ENCODE data around the gene POLR1A. TPM values are rescaled to one million over a fixed set of nuclear protein-coding genes. Genes with fewer than 3 reads are reported as not detected.

POLR1A gene
- total RNA-seq, 2 experiments from 2014 or later, result 41.8 to 42.1 TPM

DNA sequence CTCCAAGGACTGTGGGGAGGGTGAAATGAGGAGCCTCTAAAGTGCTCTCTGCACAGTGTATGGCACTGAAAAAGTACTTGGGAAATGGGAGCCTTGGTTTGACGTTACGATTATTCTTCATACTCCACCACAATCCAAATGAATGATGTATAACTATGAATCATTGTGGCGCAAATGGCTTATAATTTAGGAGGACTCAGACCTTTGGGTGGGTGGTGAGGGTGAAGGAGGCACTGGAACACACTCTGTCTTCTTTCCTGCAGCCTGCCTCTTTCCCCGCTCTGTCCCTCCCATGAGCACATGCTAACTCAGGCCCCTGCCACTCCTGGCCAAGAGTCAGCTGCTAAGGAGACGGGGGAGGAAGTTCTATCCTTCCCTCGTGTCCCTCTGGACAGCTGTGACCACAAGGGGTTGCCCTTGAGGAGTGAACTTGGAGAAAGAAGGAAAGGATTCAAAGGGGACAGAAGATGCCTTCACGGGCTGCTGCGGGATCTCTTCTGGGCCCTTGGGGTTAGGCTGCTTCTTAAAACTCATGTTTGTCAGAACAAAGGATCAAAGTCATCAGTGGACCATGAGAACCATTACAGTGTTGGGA, 36.5 kb downstream of the POLR1A start:
- no peak overlapping the region for H3K4me3 Mint-ChIP-seq
- peaks cover 3% of the 10 kb centered on the region for H3K9me3 Mint-ChIP-seq
- intact Hi-C loops (cut with micrococcal nuclease), result no loop called here
- H3K36me3 Mint-ChIP-seq (ENCODE audit: low read depth), result peaks cover 73% of the 10 kb centered on the region
- H3K27ac Mint-ChIP-seq, result peak overlapping the region; percentile 66
- no peaks in the 10 kb centered on the region for H3K27me3 Mint-ChIP-seq
- DNase-seq (no peak), ATAC-seq (no peak)
- CTCF ChIA-PET, result interaction anchor here (0.8 to 3.1 kb wide), 2 partner anchors 242 to 432 kb away, joined by 3 to 16 read pairs; no protein-coding TSS in a partner anchor
- no peak for TF ChIP-seq CTCF (IDR thresholded peaks at IDR 0.05)
- POLR2A ChIA-PET, result interaction anchor here (1.4 kb wide), 1 partner anchor 28 kb away, joined by 3 read pairs; no protein-coding TSS in a partner anchor
- H3K4me1 Mint-ChIP-seq (ENCODE audit: low read depth), result peaks cover 27% of the 10 kb centered on the region

GRCh38 chr2:86068648-86069047, 37.0 kb downstream of the POLR1A start:
- CTCF ChIA-PET, result interaction anchor here (0.8 to 3.1 kb wide), 4 partner anchors 11 to 431 kb away, joined by 3 to 16 read pairs (median 6); no protein-coding TSS in a partner anchor
- POLR2A ChIA-PET, result interaction anchor here (1.4 kb wide), 1 partner anchor 27 kb away, joined by 3 read pairs; no protein-coding TSS in a partner anchor
- peaks cover 5% of the 10 kb centered on the region for H3K9me3 Mint-ChIP-seq
- DNase-seq (no peak), ATAC-seq (no peak)
- H3K4me3 Mint-ChIP-seq, result no peak overlapping the region
- peaks cover 77% of the 10 kb centered on the region for H3K36me3 Mint-ChIP-seq (ENCODE audit: low read depth)
- intact Hi-C loops (cut with micrococcal nuclease), result no loop called here
- no peak for TF ChIP-seq CTCF (IDR thresholded peaks at IDR 0.05)
- no peaks in the 10 kb centered on the region for H3K27me3 Mint-ChIP-seq
- H3K27ac Mint-ChIP-seq, result peak overlapping the region; percentile 34
- peaks cover 27% of the 10 kb centered on the region for H3K4me1 Mint-ChIP-seq (ENCODE audit: low read depth)

GRCh38 chr2:86068136-86068588, 37.5 kb downstream of the POLR1A start:
- Mint-ChIP-seq H3K36me3 (ENCODE audit: low read depth) (peaks cover 79% of the 10 kb centered on the region), H3K9me3 (peaks cover 5% of the 10 kb centered on the region), H3K27me3 (no peaks in the 10 kb centered on the region), H3K27ac (peak overlapping the region; percentile 59), H3K4me3 (no peak overlapping the region), H3K4me1 (ENCODE audit: low read depth) (peaks cover 27% of the 10 kb centered on the region)
- TF ChIP-seq CTCF (IDR thresholded peaks at IDR 0.05), result no peak
- ChIA-PET CTCF (interaction anchor here (0.8 to 3.1 kb wide), 7 partner anchors 12 to 431 kb away, joined by 3 to 16 read pairs (median 6); no protein-coding TSS in a partner anchor), POLR2A (interaction anchor here (1.0 to 1.4 kb wide), 2 partner anchors 9 to 27 kb away, joined by 3 to 4 read pairs; no protein-coding TSS in a partner anchor)
- ATAC-seq (peak; percentile 100), DNase-seq (peak; percentile 82)
- intact Hi-C loops (cut with micrococcal nuclease), result no loop called here

DNA sequence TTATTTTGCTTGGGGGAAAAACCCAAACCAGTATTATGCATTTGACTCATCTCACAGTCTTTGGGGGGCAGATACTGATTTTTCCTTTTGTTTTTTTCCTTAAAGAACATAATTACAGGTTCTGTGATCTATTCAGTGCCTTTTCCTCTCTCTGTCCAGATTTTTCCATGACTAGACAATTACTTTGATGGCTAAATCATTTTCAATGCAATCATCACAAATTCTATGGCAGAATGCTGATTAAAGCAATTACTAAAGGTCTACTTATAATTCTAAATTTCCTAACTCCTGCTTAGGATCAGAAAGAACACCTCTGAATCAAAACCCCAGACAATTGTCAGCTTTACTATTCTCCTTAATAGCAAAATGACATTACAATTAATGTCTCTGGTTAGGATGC, 38.8 kb downstream of the POLR1A start:
- intact Hi-C loops (cut with micrococcal nuclease), result no loop called here

More for the DNA sequence above, 38.8 kb downstream of the POLR1A start:
- TF ChIP-seq CTCF (IDR thresholded peaks at IDR 0.05), result no peak
- H3K36me3 Mint-ChIP-seq (ENCODE audit: low read depth), result peaks cover 87% of the 10 kb centered on the region
- no peak for DNase-seq
- CTCF ChIA-PET, result interaction anchor here (1.0 to 3.1 kb wide), 3 partner anchors 177 to 240 kb away, joined by 3 to 16 read pairs (median 6); no protein-coding TSS in a partner anchor
- H3K9me3 Mint-ChIP-seq, result peaks cover 5% of the 10 kb centered on the region
- H3K27ac Mint-ChIP-seq, result peak overlapping the region; percentile 3
- POLR2A ChIA-PET, result no interaction called here
- H3K4me1 Mint-ChIP-seq (ENCODE audit: low read depth), result peaks cover 27% of the 10 kb centered on the region
- H3K27me3 Mint-ChIP-seq, result no peaks in the 10 kb centered on the region
- ATAC-seq, result no peak
- no peak overlapping the region for H3K4me3 Mint-ChIP-seq
